ENCODE data around the gene PXYLP1. TPM values are rescaled to one million over a fixed set of nuclear protein-coding genes. Genes with fewer than 3 reads are reported as not detected.

The PXYLP1 gene
- total and polyA plus RNA-seq, 10 of the 15 experiments (the other 5 are each of a cell fraction or from before 2014, with no cell fraction given): 0.06 to 1.7 (median 0.35) TPM

GRCh38 chr3:141223673-141224166 lies 7.9 kb upstream of the PXYLP1 start:
- no peaks in the 10 kb centered on the region for H3K4me1 ChIP-seq (ENCODE audit: control insufficient read depth, insufficient read depth, low read length)
- RAD21 ChIA-PET (ENCODE audit: unreplicated experiment): no interaction called here
- no peak for DNase-seq (ENCODE audit: low read depth, low spot score)
- SMC1A ChIA-PET (ENCODE audit: uncharacterized antibody, unreplicated experiment): no interaction called here
- no peak overlapping the region for H3K4me2 ChIP-seq (ENCODE audit: control insufficient read depth, insufficient read depth)
- in situ Hi-C loops (cut with MboI): no loop called here
- intact Hi-C loops (cut with micrococcal nuclease; ENCODE audit: unreplicated experiment): no loop called here
- no peak overlapping the region for H3K9ac ChIP-seq (ENCODE audit: control insufficient read depth, insufficient read depth, low read length)
- H3K36me3 ChIP-seq (ENCODE audit: control insufficient read depth in 2 of 2, insufficient read depth in 2 of 2, low read length in 1 of 2): no peaks in the 10 kb centered on the region
- H3K4me3 ChIP-seq: no peak overlapping the region
- H3K9me3 ChIP-seq (replicated peaks; ENCODE audit: control insufficient read depth, insufficient read depth, low read length): no peaks in the 10 kb centered on the region; the same call in 2 of the 3 replicates
- no peak for ATAC-seq
- no peak overlapping the region for H3K27ac ChIP-seq (ENCODE audit: control insufficient read depth, insufficient read depth)
- POLR2A ChIA-PET: no interaction called here
- H2AFZ ChIP-seq (ENCODE audit: control insufficient read depth, low read depth, low read length): no peak overlapping the region
- FAIRE-seq: no peak
- H3K79me2 ChIP-seq (ENCODE audit: control insufficient read depth, insufficient read depth, low read length): no peaks in the 10 kb centered on the region
- BruUV-seq (replicated peaks): no TSS peak
- TF ChIP-seq, protein P1, sequence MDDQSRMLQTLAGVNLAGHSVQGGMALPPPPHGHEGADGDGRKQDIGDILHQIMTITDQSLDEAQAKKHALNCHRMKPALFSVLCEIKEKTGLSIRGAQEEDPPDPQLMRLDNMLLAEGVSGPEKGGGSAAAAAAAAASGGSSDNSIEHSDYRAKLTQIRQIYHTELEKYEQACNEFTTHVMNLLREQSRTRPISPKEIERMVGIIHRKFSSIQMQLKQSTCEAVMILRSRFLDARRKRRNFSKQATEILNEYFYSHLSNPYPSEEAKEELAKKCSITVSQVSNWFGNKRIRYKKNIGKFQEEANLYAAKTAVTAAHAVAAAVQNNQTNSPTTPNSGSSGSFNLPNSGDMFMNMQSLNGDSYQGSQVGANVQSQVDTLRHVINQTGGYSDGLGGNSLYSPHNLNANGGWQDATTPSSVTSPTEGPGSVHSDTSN (IDR thresholded peaks at IDR 0.05; ENCODE audit: insufficient replicate concordance, low read depth, low read length): no peak
- TF ChIP-seq HDAC2 (IDR thresholded peaks at IDR 0.05) (no peak), PML (IDR thresholded peaks at IDR 0.05; ENCODE audit: low read length) (no peak), CHD4 (IDR thresholded peaks at IDR 0.05) (no peak), RB1 (IDR thresholded peaks at IDR 0.05; ENCODE audit: borderline replicate concordance) (no peak), USF1 (IDR thresholded peaks at IDR 0.05; ENCODE audit: borderline replicate concordance, extremely low read length, insufficient read depth, low read depth, low read length) (no peak), IRF3 (IDR thresholded peaks at IDR 0.05) (no peak), YY1 (IDR thresholded peaks at IDR 0.05; ENCODE audit: low read depth, low read length) (no peak)
- H3K27me3 ChIP-seq (replicated peaks in 1 of 2; ENCODE audit: control insufficient read depth in 2 of 2, insufficient read depth in 2 of 2, low read length in 1 of 2): peaks cover 3 to 4% of the 10 kb centered on the region in 2 experiments; a peak in 2 of 4 replicates
- 56% methylated on average over 2 of the region's 2 CpGs for WGBS (ENCODE audit: insufficient coverage, insufficient replicate concordance, low lambda C conversion rate, missing lambda C conversion rate)
- CTCF ChIA-PET: interaction anchor here (1.3 kb wide), 1 partner anchor 8 kb away, joined by 3 read pairs; the partner anchor contains the start of gene PXYLP1
- H4K20me1 ChIP-seq (ENCODE audit: control insufficient read depth, insufficient read depth): no peaks in the 10 kb centered on the region

Measured in GM12878 (cell line).